GM12878 (cell line): ENCODE measurements around the gene SYNGR3. TPM values are rescaled to one million over a fixed set of nuclear protein-coding genes. Genes with fewer than 3 reads are reported as not detected.

ENCODE experiments used
- BHLHE40 ChIP-seq, 2 experiments: fragments of 450-650 bp in 1 of 2; IDR thresholded peaks; 2 replicates each; pipeline ENCODE4 v1.6.1; 2011 to 2017; ENCODE audit warnings: low read depth in 2 of 2, borderline replicate concordance in 1 of 2, improper control_type of control experiment in 1 of 2, low read length in 1 of 2, mild to moderate bottlenecking in 1 of 2
- CEBPB ChIP-seq, 2 experiments: fragments of 150-350 bp in 1 of 2; IDR thresholded peaks; 2 replicates each; pipeline ENCODE4 v1.6.1; 2012 to 2014; ENCODE audit warnings: low read depth in 2 of 2, low read length in 2 of 2, borderline replicate concordance in 1 of 2, inconsistent platforms in 1 of 2
- CHD1 ChIP-seq: IDR thresholded peaks from 2 replicates; pipeline ENCODE4 v1.6.1; 2012; ENCODE audit warnings: low read depth, low read length, improper control_type of control experiment
- EED ChIP-seq: sonication (generic); IDR thresholded peaks from 2 replicates; pipeline ENCODE4 v1.6.1; 2016; ENCODE audit warnings: antibody characterized with exemption, low read depth
- FOXK2 ChIP-seq: fragments of 450-650 bp; IDR thresholded peaks from 2 replicates; pipeline ENCODE4 v1.6.1; 2017; ENCODE audit warnings: mild to moderate bottlenecking, moderate library complexity
- IKZF1 ChIP-seq: fragments of 450-650 bp; conservative IDR thresholded peaks from 2 replicates; pipeline ENCODE4 v1.6.1; 2017; ENCODE audit warnings: antibody characterized with exemption, mild to moderate bottlenecking
- IKZF2 ChIP-seq, 2 experiments: fragments of 450-650 bp; IDR thresholded peaks; 2 replicates each; pipeline ENCODE4 v1.6.1; 2017; ENCODE audit warnings: mild to moderate bottlenecking in 2 of 2, moderate library complexity in 2 of 2
- LARP7 ChIP-seq: fragments of 450-650 bp; IDR thresholded peaks from 2 replicates; pipeline ENCODE4 v1.6.1; 2017; ENCODE audit warnings: mild to moderate bottlenecking
- NBN ChIP-seq: fragments of 450-650 bp; IDR thresholded peaks from 2 replicates; pipeline ENCODE4 v1.6.1; 2016
- NFYB ChIP-seq: IDR thresholded peaks from 2 replicates; pipeline ENCODE4 v1.6.1; 2011; ENCODE audit warnings: low read depth, mild to moderate bottlenecking, low read length, improper control_type of control experiment, moderate library complexity; ENCODE audit not compliant: insufficient read depth
- NR2C1 ChIP-seq: fragments of 450-650 bp; IDR thresholded peaks from 2 replicates; pipeline ENCODE4 v1.6.1; 2017; ENCODE audit warnings: antibody characterized with exemption, mild to moderate bottlenecking, moderate library complexity
- NR2F1 ChIP-seq: fragments of 450-650 bp; conservative IDR thresholded peaks from 2 replicates; pipeline ENCODE4 v1.6.1; 2017; ENCODE audit warnings: mild to moderate bottlenecking
- POU2F2 ChIP-seq: IDR thresholded peaks from 3 replicates; pipeline ENCODE4 v1.6.1; 2011; ENCODE audit warnings: low read depth, mild to moderate bottlenecking, low read length, borderline replicate concordance
- RAD51 ChIP-seq: fragments of 450-650 bp; IDR thresholded peaks from 2 replicates; pipeline ENCODE4 v1.6.1; 2016; ENCODE audit warnings: moderate library complexity, mild to moderate bottlenecking, inconsistent platforms
- RUNX3 ChIP-seq: IDR thresholded peaks from 2 replicates; pipeline ENCODE4 v1.6.1; 2012; ENCODE audit warnings: low read length, inconsistent platforms
- SIN3A ChIP-seq: IDR thresholded peaks from 2 replicates; pipeline ENCODE4 v1.6.1; 2012; ENCODE audit warnings: low read depth, low read length, improper control_type of control experiment
- SIX5 ChIP-seq: IDR thresholded peaks from 2 replicates; pipeline ENCODE4 v1.6.1; 2011; ENCODE audit warnings: mild to moderate bottlenecking, low read depth, low read length, moderate library complexity; ENCODE audit not compliant: severe bottlenecking
- SPI1 ChIP-seq: IDR thresholded peaks from 2 replicates; pipeline ENCODE4 v1.6.1; 2011; ENCODE audit warnings: low read depth, mild to moderate bottlenecking, low read length, moderate library complexity, borderline replicate concordance; ENCODE audit not compliant: insufficient read depth
- SRF ChIP-seq, 2 experiments: IDR thresholded peaks; 2 replicates each; pipeline ENCODE4 v1.6.1; 2011; ENCODE audit warnings: low read depth in 2 of 2, low read length in 2 of 2, mild to moderate bottlenecking in 1 of 2, moderate library complexity in 1 of 2
- YY1 ChIP-seq: IDR thresholded peaks from 2 replicates; pipeline ENCODE4 v1.6.1; 2011; ENCODE audit warnings: low read depth, mild to moderate bottlenecking, low read length
- ZNF274 ChIP-seq: IDR thresholded peaks from one replicate; pipeline ENCODE4 v1.8.0; 2011; ENCODE audit not compliant: insufficient read length, insufficient read depth
- ZNF622 ChIP-seq: fragments of 450-650 bp; IDR thresholded peaks from 2 replicates; pipeline ENCODE4 v1.6.1; 2017; ENCODE audit warnings: mild to moderate bottlenecking, inconsistent platforms
- polyA plus RNA-seq, 11 experiments: library from polyadenylated mRNA; depleted of rRNA in 4 of 11; unstranded in 6 of 11; stranded (reverse) in 5 of 11; fragments of >200 nt; fragmentation: Nextera tagmentation in 4 of 11; fragmentation: Illumina TruSeq in 1 of 11; extraction: Ambion mirVana in 4 of 11; extraction: Trizol in 1 of 11; gene quantifications; 1 replicate in 1 of 11; 2 replicates in 10 of 11; pipeline versions ENCODE4 v1.2.1 to v1.2.3, GENCODE V29; 2011 to 2016; ENCODE audit warnings: inconsistent platforms in 2 of 11, missing spikeins in 2 of 11, low read depth in 1 of 11
- total RNA-seq, 4 experiments: library from RNA; depleted of rRNA in 3 of 4; stranded (reverse); fragments of >200 nt in 3 of 4; fragmentation: Illumina TruSeq in 1 of 4; extraction: Trizol in 1 of 4; gene quantifications; 2 replicates each; pipeline versions ENCODE4 v1.2.1 to v1.2.3, GENCODE V29; 2013 to 2021
- TF ChIP-seq, protein P1 (sequence below): IDR thresholded peaks from 2 replicates; pipeline ENCODE4 v1.6.1; 2011; ENCODE audit warnings: mild to moderate bottlenecking, low read depth, low read length, moderate library complexity; ENCODE audit not compliant: insufficient replicate concordance
- TF ChIP-seq, protein P2 (sequence below): fragments of 450-650 bp; conservative IDR thresholded peaks from 2 replicates; pipeline ENCODE4 v1.6.1; 2017; ENCODE audit warnings: mild to moderate bottlenecking, moderate library complexity
- TF ChIP-seq, protein P3 (sequence below): fragments of 450-650 bp; IDR thresholded peaks from 2 replicates; pipeline ENCODE4 v1.6.1; 2017; ENCODE audit warnings: borderline replicate concordance
- TF ChIP-seq, protein P4 (sequence below): IDR thresholded peaks from 2 replicates; pipeline ENCODE4 v1.6.1; 2011; ENCODE audit warnings: borderline replicate concordance, low read depth, mild to moderate bottlenecking, moderate library complexity, mixed read lengths, low read length; ENCODE audit not compliant: insufficient read depth; ENCODE audit errors: extremely low read length

The SYNGR3 gene
- total and polyA plus RNA-seq, 10 of the 15 experiments (the other 5 are each of a cell fraction or from before 2014, with no cell fraction given) = 1.2 to 18.1 (median 6.6) TPM

DNA sequence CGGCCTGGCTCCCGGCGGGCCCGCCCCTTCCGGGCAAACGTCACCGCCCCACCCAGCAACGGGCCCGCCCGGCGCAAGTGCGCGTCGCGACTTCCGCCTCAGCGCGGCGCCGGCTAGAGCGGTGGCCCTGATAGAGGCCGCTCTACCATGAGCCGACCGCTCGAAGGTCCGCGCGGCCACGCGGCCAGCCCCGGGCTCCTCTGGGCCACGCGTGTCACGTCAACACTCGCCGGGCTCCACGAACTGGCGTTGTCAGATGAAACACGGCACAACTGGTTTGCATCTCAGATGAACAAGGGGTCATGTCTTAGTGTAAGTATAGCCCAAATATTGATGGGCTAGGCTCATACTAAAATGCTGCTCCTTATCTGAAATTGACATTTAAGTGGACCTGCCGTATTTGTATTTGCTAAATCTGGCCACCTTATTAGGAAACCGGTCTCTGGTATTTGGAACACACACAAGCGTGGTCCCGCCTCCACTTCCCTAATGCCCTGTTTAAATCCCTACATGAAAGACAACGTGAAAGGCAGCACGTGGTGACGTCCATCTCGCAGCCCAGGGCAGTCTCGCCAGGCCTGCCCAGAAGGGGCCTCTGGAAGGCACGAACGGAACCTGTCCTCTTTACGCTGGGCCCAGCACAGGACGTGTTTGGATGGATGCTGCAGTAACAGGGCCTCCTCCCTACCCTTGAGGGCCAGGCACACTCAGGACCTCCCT lies 20.2 kb downstream of the SYNGR3 start, which contains the start of gene ZNF598 (continued):
- TF ChIP-seq, protein P1, sequence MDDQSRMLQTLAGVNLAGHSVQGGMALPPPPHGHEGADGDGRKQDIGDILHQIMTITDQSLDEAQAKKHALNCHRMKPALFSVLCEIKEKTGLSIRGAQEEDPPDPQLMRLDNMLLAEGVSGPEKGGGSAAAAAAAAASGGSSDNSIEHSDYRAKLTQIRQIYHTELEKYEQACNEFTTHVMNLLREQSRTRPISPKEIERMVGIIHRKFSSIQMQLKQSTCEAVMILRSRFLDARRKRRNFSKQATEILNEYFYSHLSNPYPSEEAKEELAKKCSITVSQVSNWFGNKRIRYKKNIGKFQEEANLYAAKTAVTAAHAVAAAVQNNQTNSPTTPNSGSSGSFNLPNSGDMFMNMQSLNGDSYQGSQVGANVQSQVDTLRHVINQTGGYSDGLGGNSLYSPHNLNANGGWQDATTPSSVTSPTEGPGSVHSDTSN = no peak
- TF ChIP-seq, protein P2, sequence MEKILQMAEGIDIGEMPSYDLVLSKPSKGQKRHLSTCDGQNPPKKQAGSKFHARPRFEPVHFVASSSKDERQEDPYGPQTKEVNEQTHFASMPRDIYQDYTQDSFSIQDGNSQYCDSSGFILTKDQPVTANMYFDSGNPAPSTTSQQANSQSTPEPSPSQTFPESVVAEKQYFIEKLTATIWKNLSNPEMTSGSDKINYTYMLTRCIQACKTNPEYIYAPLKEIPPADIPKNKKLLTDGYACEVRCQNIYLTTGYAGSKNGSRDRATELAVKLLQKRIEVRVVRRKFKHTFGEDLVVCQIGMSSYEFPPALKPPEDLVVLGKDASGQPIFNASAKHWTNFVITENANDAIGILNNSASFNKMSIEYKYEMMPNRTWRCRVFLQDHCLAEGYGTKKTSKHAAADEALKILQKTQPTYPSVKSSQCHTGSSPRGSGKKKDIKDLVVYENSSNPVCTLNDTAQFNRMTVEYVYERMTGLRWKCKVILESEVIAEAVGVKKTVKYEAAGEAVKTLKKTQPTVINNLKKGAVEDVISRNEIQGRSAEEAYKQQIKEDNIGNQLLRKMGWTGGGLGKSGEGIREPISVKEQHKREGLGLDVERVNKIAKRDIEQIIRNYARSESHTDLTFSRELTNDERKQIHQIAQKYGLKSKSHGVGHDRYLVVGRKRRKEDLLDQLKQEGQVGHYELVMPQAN = peak; percentile 77; the same call in 1 of the 2 replicates
- TF ChIP-seq BHLHE40 (IDR thresholded peaks at IDR 0.05; ENCODE audit: borderline replicate concordance in 1 of 2, low read depth in 2 of 2, low read length in 1 of 2) (peak; percentile 25 to 81; a peak in 3 of 4 replicates), IKZF2 (IDR thresholded peaks at IDR 0.05) (peak in 1 of 2 experiments; percentile 36; a peak in 1 of 4 replicates), YY1 (peak; percentile 67), CHD1 (no peak), LARP7 (peak; percentile 46), RUNX3 (peak; percentile 46), NR2C1 (peak; percentile 69), SRF (IDR thresholded peaks at IDR 0.05; ENCODE audit: low read depth in 2 of 2, low read length in 2 of 2) (no peak), SIX5 (peak; percentile 42), IKZF1 (peak; percentile 86), FOXK2 (no peak), RAD51 (no peak), POU2F2 (peak; percentile 77; the same call in 2 of the 3 replicates), SPI1 (peak; percentile 49; the same call in 1 of the 2 replicates), NFYB (no peak), NR2F1 (peak; percentile 68), EED (no peak), ZNF622 (no peak), SIN3A (peak; percentile 68), NBN (peak; percentile 75; the same call in 1 of the 2 replicates), ZNF274 (no peak), CEBPB (IDR thresholded peaks at IDR 0.05; ENCODE audit: borderline replicate concordance in 1 of 2, low read depth in 2 of 2, low read length in 2 of 2) (no peak)
- TF ChIP-seq, protein P3, sequence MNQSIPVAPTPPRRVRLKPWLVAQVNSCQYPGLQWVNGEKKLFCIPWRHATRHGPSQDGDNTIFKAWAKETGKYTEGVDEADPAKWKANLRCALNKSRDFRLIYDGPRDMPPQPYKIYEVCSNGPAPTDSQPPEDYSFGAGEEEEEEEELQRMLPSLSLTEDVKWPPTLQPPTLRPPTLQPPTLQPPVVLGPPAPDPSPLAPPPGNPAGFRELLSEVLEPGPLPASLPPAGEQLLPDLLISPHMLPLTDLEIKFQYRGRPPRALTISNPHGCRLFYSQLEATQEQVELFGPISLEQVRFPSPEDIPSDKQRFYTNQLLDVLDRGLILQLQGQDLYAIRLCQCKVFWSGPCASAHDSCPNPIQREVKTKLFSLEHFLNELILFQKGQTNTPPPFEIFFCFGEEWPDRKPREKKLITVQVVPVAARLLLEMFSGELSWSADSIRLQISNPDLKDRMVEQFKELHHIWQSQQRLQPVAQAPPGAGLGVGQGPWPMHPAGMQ = no peak
- TF ChIP-seq, protein P4, sequence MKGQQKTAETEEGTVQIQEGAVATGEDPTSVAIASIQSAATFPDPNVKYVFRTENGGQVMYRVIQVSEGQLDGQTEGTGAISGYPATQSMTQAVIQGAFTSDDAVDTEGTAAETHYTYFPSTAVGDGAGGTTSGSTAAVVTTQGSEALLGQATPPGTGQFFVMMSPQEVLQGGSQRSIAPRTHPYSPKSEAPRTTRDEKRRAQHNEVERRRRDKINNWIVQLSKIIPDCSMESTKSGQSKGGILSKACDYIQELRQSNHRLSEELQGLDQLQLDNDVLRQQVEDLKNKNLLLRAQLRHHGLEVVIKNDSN = peak; percentile 50
